Thyroid gland (tissue), 4 donors: ENCODE results near the gene IZUMO1. TPM values are rescaled to one million over a fixed set of nuclear protein-coding genes. Genes with fewer than 3 reads are reported as not detected.

Source experiments
- DNase-seq, 2 donors: peaks; one replicate each; pipeline ENCODE4 v3.0.0-alpha.2; 2019
- H3K27ac ChIP-seq, 3 donors: fragments of 200-600 bp; sonication (generic); 1 replicate in 2 of 3; 2 replicates in 1 of 3; pipeline ENCODE4 v1.5.1; 2016 to 2019; ENCODE audit warnings: mild to moderate bottlenecking in 1 of 3, moderate library complexity in 1 of 3
- H3K27me3 ChIP-seq: fragments of 200-600 bp; sonication (generic); one replicate; pipeline ENCODE4 v1.5.1; 2019
- H3K36me3 ChIP-seq, 2 donors: fragments of 200-600 bp; sonication (generic); one replicate each; pipeline ENCODE4 v1.5.1; 2016 to 2019
- H3K4me1 ChIP-seq, 2 donors: fragments of 200-600 bp; sonication (generic); one replicate each; pipeline ENCODE4 v1.5.1; 2017 to 2019
- H3K4me3 ChIP-seq, 3 donors: fragments of 200-600 bp; sonication (generic); replicated peaks in 1 of 3; 1 replicate in 2 of 3; 2 replicates in 1 of 3; pipeline ENCODE4 v1.5.1; 2016; ENCODE audit warnings: mild to moderate bottlenecking in 1 of 3
- H3K9me3 ChIP-seq: fragments of 200-600 bp; sonication (generic); one replicate; pipeline ENCODE4 v1.5.1; 2017
- CTCF ChIP-seq, 6 experiments: fragments of 200-600 bp in 3 of 6; fragments of 450-650 bp in 3 of 6; sonication (generic) in 3 of 6; IDR thresholded peaks; one replicate each; pipeline ENCODE4 v1.5.1; 2016 to 2019; ENCODE audit warnings: antibody characterized with exemption in 6 of 6, mild to moderate bottlenecking in 2 of 6, inconsistent platforms in 1 of 6, moderate library complexity in 1 of 6
- POLR2A ChIP-seq, 2 donors: fragments of 450-650 bp; IDR thresholded peaks; one replicate each; pipeline ENCODE4 v1.6.1; 2017; ENCODE audit warnings: antibody characterized with exemption in 2 of 2, mild to moderate bottlenecking in 2 of 2, moderate library complexity in 1 of 2
- WGBS, 2 donors: methylation state at CpG; one replicate each; pipeline ENCODE4 v1.1.5; 2017; 5-methylcytosine and 5-hydroxymethylcytosine counted together
- intact Hi-C: fragments of 100-400 bp; cut with DNase I; formaldehyde crosslinking; loops from one replicate; pipeline ENCODE4 v1.15.1; 2023
- total RNA-seq, 4 donors: library from RNA; depleted of rRNA; stranded (reverse); fragments of >200 nt; gene quantifications; one replicate each; pipeline ENCODE4 v1.2.3, GENCODE V29; 2016

IZUMO1 gene
- total RNA-seq, 4 donors from 2014 or later: 1.1 TPM; not detected in 2

- Histone ChIP-seq H3K36me3 (no peaks in the 10 kb centered on the region), H3K4me1 (peaks cover 5 to 20% of the 10 kb centered on the region in 2 donors), H3K9me3 (no peaks in the 10 kb centered on the region), H3K4me3 (peak overlapping the region in 1 of 3 donors; percentile 55), H3K27me3 (no peaks in the 10 kb centered on the region), H3K27ac (peak overlapping the region; percentile 56 to 74 (median 62))
- WGBS, 2 donors: 36% methylated on average over 29 to 34 of the region's 35 CpGs
- DNase-seq: no peak
- TF ChIP-seq CTCF (IDR thresholded peaks at IDR 0.05) (no peak), POLR2A (IDR thresholded peaks at IDR 0.05) (peak in 1 of 2 donors; percentile 43)
- intact Hi-C loops: no loop called here
Observed at GRCh38 chr19:48741129-48741999, 5.3 kb downstream of the IZUMO1 start.

- intact Hi-C loops: no loop called here
- no peaks in the 10 kb centered on the region for H3K9me3 ChIP-seq
- 63 to 64% methylated on average over 17 to 26 of the region's 27 CpGs for WGBS, 2 donors
- no peaks in the 10 kb centered on the region for H3K36me3 ChIP-seq
- H3K4me3 ChIP-seq: peak within 1 kb of the TSS in 2 of 3 donors; percentile 25 to 55
- no peaks in the 10 kb centered on the region for H3K27me3 ChIP-seq
- TF ChIP-seq CTCF (IDR thresholded peaks at IDR 0.05) (no peak), POLR2A (IDR thresholded peaks at IDR 0.05) (peak in 1 of 2 donors; percentile 42)
- peaks cover 5 to 20% of the 10 kb centered on the region in 2 donors for H3K4me1 ChIP-seq
- H3K27ac ChIP-seq: peak within 1 kb of the TSS; percentile 56 to 74 (median 72)
- peak in 1 of 2 donors; percentile 42 for DNase-seq
Observed at GRCh38 chr19:48740164-48740972, 6.3 kb downstream of the IZUMO1 start, which contains the start of gene RASIP1. Gene RASIP1, minus strand, starts transcription at chr19:48740610. Its CDS starts 328 bp downstream, at chr19:48740282.

- Histone ChIP-seq H3K36me3 (no peaks in the 10 kb centered on the region), H3K9me3 (no peaks in the 10 kb centered on the region), H3K4me1 (peaks cover 5 to 24% of the 10 kb centered on the region in 2 donors), H3K4me3 (peak overlapping the region in 2 of 3 donors; percentile 25 to 55), H3K27me3 (no peaks in the 10 kb centered on the region), H3K27ac (peak overlapping the region; percentile 56 to 74 (median 72))
- TF ChIP-seq CTCF (IDR thresholded peaks at IDR 0.05): no peak
- no peak for TF ChIP-seq POLR2A (IDR thresholded peaks at IDR 0.05)
- intact Hi-C loops: no loop called here
- DNase-seq: no peak
- 22 to 32% methylated on average over 15 to 31 of the region's 51 CpGs for WGBS, 2 donors
Observed at GRCh38 chr19:48739404-48740163, 7.1 kb downstream of the IZUMO1 start.

- H3K36me3 ChIP-seq: no peaks in the 10 kb centered on the region
- peak overlapping the region; percentile 54 to 74 (median 72) for H3K27ac ChIP-seq
- TF ChIP-seq CTCF (IDR thresholded peaks at IDR 0.05) (peak in 3 of 6 experiments; percentile 53 to 74 (median 63)), POLR2A (IDR thresholded peaks at IDR 0.05) (peak in 1 of 2 donors; percentile 61)
Observed at GRCh38 chr19:48738557-48739403, 7.9 kb downstream of the IZUMO1 start.

More at GRCh38 chr19:48738557-48739403, 7.9 kb downstream of the IZUMO1 start:
- Histone ChIP-seq H3K4me1 (peaks cover 5 to 24% of the 10 kb centered on the region in 2 donors), H3K27me3 (no peaks in the 10 kb centered on the region), H3K4me3 (peak overlapping the region in 2 of 3 donors; percentile 25 to 55), H3K9me3 (no peaks in the 10 kb centered on the region)
- 7 to 23% methylated on average over 5 to 8 of the region's 96 CpGs for WGBS, 2 donors
- intact Hi-C loops: no loop called here
- DNase-seq: peak; percentile 92 to 95
